A673 (cell line): ENCODE data around the gene SF3B1.

ENCODE experiments used
- CTCF ChIP-seq: fragments of 300-800, 200-600 bp; sonication (generic); conservative IDR thresholded peaks from 2 replicates; pipeline ENCODE4 v1.5.1; 2017; ENCODE audit warnings: low read depth, mild to moderate bottlenecking, antibody characterized with exemption, low read length, moderate library complexity, mixed read lengths
- EZH2 ChIP-seq: fragments of 200-600 bp; sonication (generic); IDR thresholded peaks from 2 replicates; pipeline ENCODE4 v1.6.1; 2017; ENCODE audit warnings: borderline replicate concordance, low read depth, mild to moderate bottlenecking, mixed read lengths, antibody characterized with exemption, low read length; ENCODE audit not compliant: poor library complexity, severe bottlenecking

GRCh38 chr2:197360744-197361156, 74.1 kb downstream of the SF3B1 start:
- no peak for TF ChIP-seq CTCF
- no peak for TF ChIP-seq EZH2
